Adrenal gland (tissue), 12 donors: ENCODE measurements around the gene DGCR8. TPM values are rescaled to one million over a fixed set of nuclear protein-coding genes. Genes with fewer than 3 reads are reported as not detected.

Experiments used
- DNase-seq, 7 donors: peaks; one replicate each; pipeline ENCODE4 v3.0.0-alpha.2; 2019 to 2020
- H3K27ac ChIP-seq, 5 donors: fragments of 200-600 bp; sonication (generic) in 4 of 5; 1 replicate in 3 of 5; 2 replicates in 2 of 5; pipeline versions ENCODE4 v1.5.1 to v1.8.0; 2016 to 2020; ENCODE audit warnings: mild to moderate bottlenecking in 1 of 5
- H3K27me3 ChIP-seq: fragments of 200-600 bp; 2 replicates; pipeline ENCODE4 v1.8.0; 2021
- H3K36me3 ChIP-seq, 2 donors: fragments of 200-600 bp; replicated peaks in 1 of 2; 1 replicate in 1 of 2; 2 replicates in 1 of 2; pipeline versions ENCODE4 v1.5.1 to v1.8.0; 2018 to 2022
- H3K4me1 ChIP-seq, 2 donors: fragments of 200-600 bp; replicated peaks in 1 of 2; 1 replicate in 1 of 2; 2 replicates in 1 of 2; pipeline versions ENCODE4 v1.5.1 to v1.8.0; 2018 to 2021
- H3K4me3 ChIP-seq, 4 donors: fragments of 200-600 bp; sonication (generic) in 3 of 4; one replicate each; pipeline ENCODE4 v1.5.1; 2016 to 2018
- H3K9me3 ChIP-seq, 3 donors: fragments of 200-600 bp; sonication (generic) in 1 of 3; replicated peaks in 1 of 3; 1 replicate in 2 of 3; 2 replicates in 1 of 3; pipeline versions ENCODE4 v1.5.1 to v1.8.0; 2016 to 2021
- CTCF ChIP-seq, 6 experiments: fragments of 450-650 bp in 4 of 6; fragments of 200-600 bp in 2 of 6; sonication (generic) in 1 of 6; IDR thresholded peaks; 1 replicate in 5 of 6; 2 replicates in 1 of 6; pipeline versions ENCODE4 v1.5.1 to v1.8.0; 2016 to 2021; ENCODE audit warnings: antibody characterized with exemption in 6 of 6, mild to moderate bottlenecking in 2 of 6, moderate library complexity in 1 of 6
- POLR2A ChIP-seq, 2 donors: fragments of 450-650 bp; IDR thresholded peaks; one replicate each; pipeline ENCODE4 v1.6.1; 2017; ENCODE audit warnings: antibody characterized with exemption in 2 of 2, mild to moderate bottlenecking in 2 of 2, moderate library complexity in 1 of 2
- WGBS, 4 donors: extraction: QIAGEN DNeasy Blood & Tissue Kit in 2 of 4; methylation state at CpG; one replicate each; pipeline versions ENCODE4 v1.1.5 to v1.1.7; 2013 to 2017; 5-methylcytosine and 5-hydroxymethylcytosine counted together
- intact Hi-C, 2 donors: fragments of 100-400 bp; cut with DNase I; formaldehyde crosslinking; loops; one replicate each; pipeline versions ENCODE4 v1.14.1 to v1.15.0; 2022 to 2023
- polyA plus RNA-seq, 3 donors: library from polyadenylated mRNA; stranded (reverse); fragments of 200-250 nt in 2 of 3; fragments of 350-450 nt in 1 of 3; fragmentation: Illumina TruSeq in 1 of 3; extraction: RNeasy Lipid Tissue Mini Kit (QIAGEN cat#74804) in 1 of 3; gene quantifications; one replicate each; pipeline ENCODE4 v1.2.3, GENCODE V29; 2013 to 2014
- total RNA-seq, 9 donors: library from RNA; depleted of rRNA in 4 of 9; stranded (reverse); fragments of >200 nt in 4 of 9; fragments of 120-200 nt in 1 of 9; fragmentation: NEBNext Ultra II Directional in 1 of 9; extraction: Animal tissue kit (Norgen Biotek cat#: 25700) in 1 of 9; gene quantifications; one replicate each; pipeline versions ENCODE4 v1.1.0 to v1.2.4, GENCODE V29; 2013 to 2023
- donor health status: healthy with polysubstance abuse.
- donor health status: Bipolar disorder and iron deficiency.
- donor health status: DM: yes; HTN: yes; CAD: no.
- donor health status: DM: no; HTN: no; CAD: no.
- donor health status: DM: no; HTN: no; CAD: no.
- donor health status: DM: yes; HTN: yes; CAD: no.

Gene DGCR8
- total and polyA plus RNA-seq, 12 donors, result 7.2 to 32.2 (median 22.4) TPM

GRCh38 chr22:20128902-20129746 is 49.1 kb downstream of the DGCR8 start:
- peak; percentile 29 to 65 (median 51) for TF ChIP-seq CTCF (IDR thresholded peaks at IDR 0.05)
- TF ChIP-seq POLR2A (IDR thresholded peaks at IDR 0.05), result no peak
- intact Hi-C loops, result no loop called here
- no peaks in the 10 kb centered on the region for H3K9me3 ChIP-seq
- H3K36me3 ChIP-seq, result peaks cover 0 to 16% of the 10 kb centered on the region in 2 donors
- 31 to 54% (median 42%) methylated on average over 17 to 18 of the region's 18 CpGs for WGBS, 4 donors
- peaks cover 22 to 27% of the 10 kb centered on the region in 2 donors for H3K4me1 ChIP-seq
- peak overlapping the region in 1 of 5 donors; percentile 16 for H3K27ac ChIP-seq
- no peak overlapping the region for H3K4me3 ChIP-seq
- peak in 6 of 7 donors; percentile 58 to 80 (median 70) for DNase-seq
- no peaks in the 10 kb centered on the region for H3K27me3 ChIP-seq

GRCh38 chr22:20129747-20130014 is 49.6 kb downstream of the DGCR8 start:
- Histone ChIP-seq H3K4me1 (peaks cover 22 to 29% of the 10 kb centered on the region in 2 donors), H3K4me3 (no peak overlapping the region), H3K27me3 (no peaks in the 10 kb centered on the region), H3K9me3 (no peaks in the 10 kb centered on the region), H3K27ac (peak overlapping the region in 1 of 5 donors; percentile 16), H3K36me3 (peaks cover 0 to 16% of the 10 kb centered on the region in 2 donors)
- DNase-seq, result no peak
- intact Hi-C loops, result loop anchor here in 1 of 2 donors (5.0 kb wide), 1 partner anchor 157 kb away; no protein-coding TSS in a partner anchor
- WGBS, 4 donors, result 41 to 84% (median 71%) methylated on average over 3 of the region's 3 CpGs
- TF ChIP-seq POLR2A (IDR thresholded peaks at IDR 0.05) (no peak), CTCF (IDR thresholded peaks at IDR 0.05) (no peak)

- H3K27me3 ChIP-seq, result no peaks in the 10 kb centered on the region
- H3K9me3 ChIP-seq, result no peaks in the 10 kb centered on the region
- WGBS, 4 donors, result 70 to 79% (median 73%) methylated on average over 2 to 3 of the region's 3 CpGs; no CpG with 5 or more reads in 1 of the 4 donors
- H3K4me3 ChIP-seq, result no peak overlapping the region
- DNase-seq, result no peak
- H3K4me1 ChIP-seq, result peaks cover 21 to 34% of the 10 kb centered on the region in 2 donors
- H3K36me3 ChIP-seq, result peaks cover 0 to 12% of the 10 kb centered on the region in 2 donors
- no peak for TF ChIP-seq CTCF (IDR thresholded peaks at IDR 0.05)
- no peak for TF ChIP-seq POLR2A (IDR thresholded peaks at IDR 0.05)
- H3K27ac ChIP-seq, result peak overlapping the region in 2 of 5 donors; percentile 81 to 97
- intact Hi-C loops, result loop anchor here in 1 of 2 donors (5.0 kb wide), 1 partner anchor 158 kb away; no protein-coding TSS in a partner anchor
These were observed 50.3 kb downstream of the DGCR8 start for GRCh38 chr22:20130319-20130718.

- no peaks in the 10 kb centered on the region for H3K9me3 ChIP-seq
- intact Hi-C loops, result loop anchor here in 1 of 2 donors (5.0 kb wide), 1 partner anchor 159 kb away; no protein-coding TSS in a partner anchor
- TF ChIP-seq CTCF (IDR thresholded peaks at IDR 0.05) (no peak), POLR2A (IDR thresholded peaks at IDR 0.05) (peak; percentile 24 to 76)
These were observed 50.9 kb downstream of the DGCR8 start for GRCh38 chr22:20130731-20131596.

More at GRCh38 chr22:20130731-20131596, 50.9 kb downstream of the DGCR8 start:
- peaks cover 0 to 6% of the 10 kb centered on the region in 2 donors for H3K36me3 ChIP-seq
- H3K27ac ChIP-seq, result peak overlapping the region in 4 of 5 donors; percentile 81 to 97 (median 86)
- H3K4me3 ChIP-seq, result peak overlapping the region; percentile 35 to 100 (median 46)
- H3K27me3 ChIP-seq, result no peaks in the 10 kb centered on the region
- 1 to 8% (median 4%) methylated on average over 15 to 70 of the region's 70 CpGs for WGBS, 4 donors
- DNase-seq, result peak; percentile 80 to 92 (median 89)
- H3K4me1 ChIP-seq, result peaks cover 14 to 34% of the 10 kb centered on the region in 2 donors
